ENCODE measurements around the gene IFNA6.

Gene IFNA6

DNA sequence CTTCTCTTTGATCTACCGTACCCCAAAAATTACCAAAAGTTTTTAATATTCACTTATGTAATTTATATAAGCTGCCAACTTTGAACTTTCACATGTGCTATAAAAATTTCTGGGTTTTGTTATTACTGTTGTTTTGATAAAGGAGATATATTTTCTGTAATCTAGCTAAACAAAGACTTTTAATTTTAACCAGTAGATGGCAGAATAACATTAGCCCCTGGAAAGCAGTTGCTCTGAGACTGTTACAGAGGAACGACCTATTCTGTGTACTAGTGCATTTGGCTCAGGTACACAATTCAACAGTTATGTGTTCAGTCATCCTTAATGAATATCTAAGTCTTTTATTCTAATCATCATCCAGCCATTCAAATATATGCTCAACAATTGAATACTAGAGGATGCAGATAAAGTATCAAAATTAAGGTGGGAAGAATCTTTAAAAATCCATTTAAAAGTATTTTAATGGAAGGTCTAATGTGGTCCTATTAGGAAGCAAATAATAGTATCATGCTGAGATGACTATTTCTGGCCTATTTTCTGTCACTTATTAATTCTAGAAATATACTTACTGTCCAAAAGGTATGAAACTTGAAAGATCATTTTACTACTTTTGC, 24.1 kb downstream of the IFNA6 start:
- peak; percentile 50 for DNase-seq (ENCODE audit: low spot score)
- TF ChIP-seq, protein P1, sequence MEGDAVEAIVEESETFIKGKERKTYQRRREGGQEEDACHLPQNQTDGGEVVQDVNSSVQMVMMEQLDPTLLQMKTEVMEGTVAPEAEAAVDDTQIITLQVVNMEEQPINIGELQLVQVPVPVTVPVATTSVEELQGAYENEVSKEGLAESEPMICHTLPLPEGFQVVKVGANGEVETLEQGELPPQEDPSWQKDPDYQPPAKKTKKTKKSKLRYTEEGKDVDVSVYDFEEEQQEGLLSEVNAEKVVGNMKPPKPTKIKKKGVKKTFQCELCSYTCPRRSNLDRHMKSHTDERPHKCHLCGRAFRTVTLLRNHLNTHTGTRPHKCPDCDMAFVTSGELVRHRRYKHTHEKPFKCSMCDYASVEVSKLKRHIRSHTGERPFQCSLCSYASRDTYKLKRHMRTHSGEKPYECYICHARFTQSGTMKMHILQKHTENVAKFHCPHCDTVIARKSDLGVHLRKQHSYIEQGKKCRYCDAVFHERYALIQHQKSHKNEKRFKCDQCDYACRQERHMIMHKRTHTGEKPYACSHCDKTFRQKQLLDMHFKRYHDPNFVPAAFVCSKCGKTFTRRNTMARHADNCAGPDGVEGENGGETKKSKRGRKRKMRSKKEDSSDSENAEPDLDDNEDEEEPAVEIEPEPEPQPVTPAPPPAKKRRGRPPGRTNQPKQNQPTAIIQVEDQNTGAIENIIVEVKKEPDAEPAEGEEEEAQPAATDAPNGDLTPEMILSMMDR (IDR thresholded peaks at IDR 0.05; ENCODE audit: borderline replicate concordance, control extremely low read depth, extremely low read depth, insufficient read depth, missing control alignments): peak; percentile 24
- in situ Hi-C loops (cut with MboI; ENCODE audit: low sequenced_read_pairs, unreplicated experiment): loop anchor here (10.0 kb wide), 2 partner anchors 68 to 128 kb away; no protein-coding TSS in a partner anchor

DNA sequence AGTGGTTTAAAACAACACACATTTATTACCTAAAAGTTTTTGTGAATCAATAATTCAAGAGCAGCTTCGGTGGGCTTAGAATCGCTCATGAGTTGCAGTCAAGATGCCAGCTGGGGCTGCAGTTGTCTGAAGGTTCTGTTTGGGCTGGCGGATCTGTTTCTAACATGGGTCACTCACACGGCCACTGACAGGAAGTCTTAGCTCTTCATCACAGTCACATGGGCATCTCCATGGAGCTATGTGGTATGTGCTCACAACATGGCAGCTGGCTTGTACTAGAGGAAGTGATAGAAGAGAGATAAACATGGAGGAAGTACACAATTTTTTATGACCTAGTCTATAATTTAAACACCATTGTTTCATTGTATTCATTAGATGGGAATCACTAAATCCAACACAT, 26.6 kb downstream of the IFNA6 start:
- no peak for DNase-seq (ENCODE audit: low spot score)
- in situ Hi-C loops (cut with MboI; ENCODE audit: low sequenced_read_pairs, unreplicated experiment): loop anchor here (10.0 to 25.0 kb wide), 3 partner anchors 71 to 463 kb away; no protein-coding TSS in a partner anchor
- TF ChIP-seq, protein P1 (IDR thresholded peaks at IDR 0.05; ENCODE audit: borderline replicate concordance, control extremely low read depth, extremely low read depth, insufficient read depth, missing control alignments): no peak

GRCh38 chr9:21322911-21323461, 27.7 kb downstream of the IFNA6 start:
- in situ Hi-C loops (cut with MboI; ENCODE audit: low sequenced_read_pairs, unreplicated experiment): loop anchor here (10.0 to 25.0 kb wide), 3 partner anchors 72 to 464 kb away; no protein-coding TSS in a partner anchor
- TF ChIP-seq, protein P1 (IDR thresholded peaks at IDR 0.05; ENCODE audit: borderline replicate concordance, control extremely low read depth, extremely low read depth, insufficient read depth, missing control alignments): no peak
- DNase-seq (ENCODE audit: low spot score): no peak

GRCh38 chr9:21320465-21320864, 30.2 kb downstream of the IFNA6 start:
- in situ Hi-C loops (cut with MboI; ENCODE audit: low sequenced_read_pairs, unreplicated experiment): loop anchor here (10.0 to 25.0 kb wide), 3 partner anchors 74 to 467 kb away; no protein-coding TSS in a partner anchor
- TF ChIP-seq, protein P1 (IDR thresholded peaks at IDR 0.05; ENCODE audit: borderline replicate concordance, control extremely low read depth, extremely low read depth, insufficient read depth, missing control alignments): no peak
- DNase-seq (ENCODE audit: low spot score): no peak

DNA sequence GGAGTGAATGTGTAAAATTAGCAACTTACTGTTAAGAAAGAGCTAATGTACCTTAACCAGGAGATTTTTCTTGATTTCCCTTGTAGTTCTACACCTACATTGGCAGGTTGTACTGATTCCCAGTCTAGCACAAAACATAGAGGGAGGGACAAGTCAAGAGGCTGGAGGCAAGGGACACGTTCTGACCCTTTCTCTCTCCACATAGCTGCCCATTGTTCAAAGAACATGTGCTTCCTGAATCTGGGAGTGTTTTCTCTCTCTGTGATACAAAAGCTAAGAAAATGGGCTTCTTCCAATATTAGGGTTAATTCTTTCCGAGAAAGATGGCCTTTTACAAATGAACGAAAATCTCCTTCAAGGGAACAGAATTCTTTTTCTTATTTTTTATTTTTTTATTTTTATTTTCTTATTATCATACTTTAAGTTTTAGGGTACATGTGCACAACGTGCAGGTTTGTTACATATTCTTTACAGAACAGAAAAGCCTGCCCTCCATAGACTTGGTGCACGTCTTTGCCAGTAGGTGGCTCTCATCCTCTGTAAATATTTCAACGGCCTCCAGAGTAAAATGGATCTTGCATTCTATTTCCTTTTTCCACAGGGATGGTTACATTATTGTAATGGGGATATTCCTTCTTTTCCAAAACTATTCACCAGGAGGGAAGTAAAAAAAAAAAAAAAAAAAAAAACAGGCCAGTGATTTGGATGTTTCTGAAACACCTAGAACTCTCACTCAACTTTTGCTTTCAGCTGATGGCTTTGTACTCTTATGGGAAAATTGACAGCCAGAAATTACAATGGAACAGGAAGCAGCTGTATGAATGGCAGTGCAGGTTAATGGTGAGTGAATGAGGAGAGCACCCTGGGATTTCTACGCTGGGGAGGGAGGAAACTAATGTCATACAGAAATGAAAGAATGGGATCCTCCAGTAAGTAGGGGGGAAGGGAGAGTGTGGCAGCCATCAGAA, 32.4 kb downstream of the IFNA6 start:
- peak; percentile 21 for DNase-seq (ENCODE audit: low spot score)
- TF ChIP-seq, protein P1 (IDR thresholded peaks at IDR 0.05; ENCODE audit: borderline replicate concordance, control extremely low read depth, extremely low read depth, insufficient read depth, missing control alignments): peak; percentile 71
- in situ Hi-C loops (cut with MboI; ENCODE audit: low sequenced_read_pairs, unreplicated experiment): loop anchor here (25.0 kb wide), 1 partner anchor 469 kb away; no protein-coding TSS in a partner anchor

DNA sequence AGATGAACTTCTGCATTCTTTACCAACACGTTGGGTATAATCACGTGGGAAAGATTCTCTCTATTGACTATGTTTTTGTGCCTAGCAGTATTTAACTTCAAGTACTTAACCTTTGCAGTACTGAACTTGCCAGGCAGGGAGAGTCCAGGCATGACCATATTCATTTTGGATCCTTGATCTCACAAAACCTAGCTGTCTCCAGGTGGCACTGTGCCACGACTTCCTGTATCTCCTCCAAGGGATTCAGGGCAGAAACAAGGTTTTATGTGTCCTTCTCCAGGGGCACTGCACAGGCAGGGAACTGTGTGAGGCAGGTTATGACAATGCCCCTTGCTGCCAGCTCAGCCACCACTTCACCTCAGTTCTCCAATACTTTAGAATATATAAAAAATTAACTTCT, 33.8 kb downstream of the IFNA6 start:
- DNase-seq (ENCODE audit: low spot score): no peak
- TF ChIP-seq, protein P1 (IDR thresholded peaks at IDR 0.05; ENCODE audit: borderline replicate concordance, control extremely low read depth, extremely low read depth, insufficient read depth, missing control alignments): no peak
- in situ Hi-C loops (cut with MboI; ENCODE audit: low sequenced_read_pairs, unreplicated experiment): loop anchor here (25.0 kb wide), 1 partner anchor 470 kb away; no protein-coding TSS in a partner anchor
